Measurements from ENCODE around the gene MYLK4. TPM values are rescaled to one million over a fixed set of nuclear protein-coding genes. Genes with fewer than 3 reads are reported as not detected.

The MYLK4 gene
- total RNA-seq, 1 experiment from 2014 or later, result 0.93 TPM

DNA sequence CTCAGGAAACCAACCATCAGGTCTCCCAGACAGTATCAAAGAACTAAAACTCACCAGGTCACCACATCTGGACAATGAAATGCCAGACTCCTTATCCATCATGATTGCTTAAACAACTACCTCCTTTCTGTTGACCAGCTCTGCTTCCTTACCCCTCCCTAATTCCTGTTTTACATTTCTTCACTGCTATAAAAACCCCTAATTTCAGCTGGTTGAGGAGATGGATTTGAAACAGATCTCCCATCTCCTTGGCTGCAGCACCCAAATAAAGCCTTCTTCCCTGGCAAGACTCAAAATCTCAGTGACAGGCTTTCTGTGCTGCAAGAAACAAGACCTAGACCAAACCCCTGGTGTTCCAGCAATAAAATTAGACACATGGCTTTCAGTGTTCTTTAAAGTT lies 40.3 kb downstream of the MYLK4 start:
- DNase-seq (ENCODE audit: unreplicated experiment), result no peak
- Mint-ChIP-seq H3K9me3 (ENCODE audit: unreplicated experiment) (peaks cover 24% of the 10 kb centered on the region), H3K27me3 (ENCODE audit: insufficient read depth, unreplicated experiment) (no peaks in the 10 kb centered on the region), H3K4me1 (ENCODE audit: insufficient read depth, unreplicated experiment) (peaks cover 19% of the 10 kb centered on the region), H3K4me3 (ENCODE audit: unreplicated experiment) (no peak overlapping the region), H3K36me3 (ENCODE audit: insufficient read depth, unreplicated experiment) (no peaks in the 10 kb centered on the region), H3K27ac (ENCODE audit: low read depth, unreplicated experiment) (no peak overlapping the region)
- intact Hi-C loops (cut with micrococcal nuclease), result no loop called here
- CTCF ChIA-PET, result interaction anchor here (0.9 kb wide), 1 partner anchor 504 kb away, joined by 4 read pairs; no protein-coding TSS in a partner anchor
- TF ChIP-seq, protein P1, sequence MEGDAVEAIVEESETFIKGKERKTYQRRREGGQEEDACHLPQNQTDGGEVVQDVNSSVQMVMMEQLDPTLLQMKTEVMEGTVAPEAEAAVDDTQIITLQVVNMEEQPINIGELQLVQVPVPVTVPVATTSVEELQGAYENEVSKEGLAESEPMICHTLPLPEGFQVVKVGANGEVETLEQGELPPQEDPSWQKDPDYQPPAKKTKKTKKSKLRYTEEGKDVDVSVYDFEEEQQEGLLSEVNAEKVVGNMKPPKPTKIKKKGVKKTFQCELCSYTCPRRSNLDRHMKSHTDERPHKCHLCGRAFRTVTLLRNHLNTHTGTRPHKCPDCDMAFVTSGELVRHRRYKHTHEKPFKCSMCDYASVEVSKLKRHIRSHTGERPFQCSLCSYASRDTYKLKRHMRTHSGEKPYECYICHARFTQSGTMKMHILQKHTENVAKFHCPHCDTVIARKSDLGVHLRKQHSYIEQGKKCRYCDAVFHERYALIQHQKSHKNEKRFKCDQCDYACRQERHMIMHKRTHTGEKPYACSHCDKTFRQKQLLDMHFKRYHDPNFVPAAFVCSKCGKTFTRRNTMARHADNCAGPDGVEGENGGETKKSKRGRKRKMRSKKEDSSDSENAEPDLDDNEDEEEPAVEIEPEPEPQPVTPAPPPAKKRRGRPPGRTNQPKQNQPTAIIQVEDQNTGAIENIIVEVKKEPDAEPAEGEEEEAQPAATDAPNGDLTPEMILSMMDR (IDR thresholded peaks at IDR 0.05; ENCODE audit: unreplicated experiment), result no peak
- POLR2A ChIA-PET, result interaction anchor here (1.1 kb wide), 1 partner anchor 50 kb away, joined by 3 read pairs; no protein-coding TSS in a partner anchor
- no TSS peak for BruUV-seq (replicated peaks)

DNA sequence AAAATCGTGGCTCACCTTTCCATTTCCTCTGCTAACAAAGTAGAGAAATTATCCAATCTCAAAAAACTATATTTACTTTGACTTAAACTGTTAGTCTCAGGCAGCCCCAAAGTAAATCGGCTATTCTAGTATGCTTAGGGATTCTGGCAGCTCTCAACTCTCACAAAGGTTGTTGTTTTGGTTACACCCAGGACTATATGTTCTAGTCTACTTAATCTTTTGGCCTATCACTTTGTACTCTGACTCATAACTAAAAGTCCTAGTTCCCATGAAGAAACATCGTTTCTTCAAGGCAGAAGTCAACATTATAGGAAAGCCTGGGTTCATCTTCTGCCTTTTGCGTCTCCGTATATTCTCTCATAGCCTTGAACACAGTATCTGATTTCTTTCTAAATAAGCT lies 42.3 kb downstream of the MYLK4 start:
- no peaks in the 10 kb centered on the region for H3K27me3 Mint-ChIP-seq (ENCODE audit: insufficient read depth, unreplicated experiment)
- POLR2A ChIA-PET, result interaction anchor here (0.6 to 1.2 kb wide), 4 partner anchors 64 to 1110 kb away, joined by 3 read pairs; no protein-coding TSS in a partner anchor
- CTCF ChIA-PET, result no interaction called here
- peaks cover 24% of the 10 kb centered on the region for H3K9me3 Mint-ChIP-seq (ENCODE audit: unreplicated experiment)
- intact Hi-C loops (cut with micrococcal nuclease), result no loop called here
- TF ChIP-seq, protein P1 (IDR thresholded peaks at IDR 0.05; ENCODE audit: unreplicated experiment), result no peak
- no peak for DNase-seq (ENCODE audit: unreplicated experiment)
- no peak overlapping the region for H3K4me3 Mint-ChIP-seq (ENCODE audit: unreplicated experiment)
- H3K36me3 Mint-ChIP-seq (ENCODE audit: insufficient read depth, unreplicated experiment), result no peaks in the 10 kb centered on the region
- H3K27ac Mint-ChIP-seq (ENCODE audit: low read depth, unreplicated experiment), result peak overlapping the region; percentile 91
- no TSS peak for BruUV-seq (replicated peaks)
- peaks cover 10% of the 10 kb centered on the region for H3K4me1 Mint-ChIP-seq (ENCODE audit: insufficient read depth, unreplicated experiment)

DNA sequence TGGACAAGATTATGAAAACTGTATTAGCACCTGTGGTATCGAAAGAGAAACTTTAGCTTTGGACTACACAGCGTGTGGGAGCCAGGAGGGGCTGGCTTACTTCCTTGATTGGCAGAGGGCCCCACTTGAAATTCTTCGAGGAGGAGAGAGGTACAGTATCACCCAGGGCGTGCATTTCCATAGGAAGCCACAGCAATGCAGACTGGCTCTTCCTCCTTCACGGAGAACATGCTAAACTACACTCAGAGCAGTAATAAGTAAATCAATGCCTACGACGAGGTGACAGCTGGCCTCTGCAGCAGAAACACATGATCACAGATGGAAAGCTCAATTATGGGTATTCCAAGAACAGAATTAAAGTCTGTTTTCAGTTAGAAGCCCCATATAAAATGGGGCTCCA lies 44.2 kb downstream of the MYLK4 start:
- no peak for DNase-seq (ENCODE audit: unreplicated experiment)
- peaks cover 24% of the 10 kb centered on the region for H3K9me3 Mint-ChIP-seq (ENCODE audit: unreplicated experiment)
- ChIA-PET CTCF (interaction anchor here (2.0 kb wide), 1 partner anchor 11 kb away, joined by 8 read pairs; no protein-coding TSS in a partner anchor), POLR2A (no interaction called here)
- no TSS peak for BruUV-seq (replicated peaks)
- no peak overlapping the region for H3K4me3 Mint-ChIP-seq (ENCODE audit: unreplicated experiment)
- H3K36me3 Mint-ChIP-seq (ENCODE audit: insufficient read depth, unreplicated experiment), result no peaks in the 10 kb centered on the region
- intact Hi-C loops (cut with micrococcal nuclease), result no loop called here
- no peak overlapping the region for H3K27ac Mint-ChIP-seq (ENCODE audit: low read depth, unreplicated experiment)
- TF ChIP-seq, protein P1 (IDR thresholded peaks at IDR 0.05; ENCODE audit: unreplicated experiment), result no peak
- peaks cover 10% of the 10 kb centered on the region for H3K4me1 Mint-ChIP-seq (ENCODE audit: insufficient read depth, unreplicated experiment)
- no peaks in the 10 kb centered on the region for H3K27me3 Mint-ChIP-seq (ENCODE audit: insufficient read depth, unreplicated experiment)

DNA sequence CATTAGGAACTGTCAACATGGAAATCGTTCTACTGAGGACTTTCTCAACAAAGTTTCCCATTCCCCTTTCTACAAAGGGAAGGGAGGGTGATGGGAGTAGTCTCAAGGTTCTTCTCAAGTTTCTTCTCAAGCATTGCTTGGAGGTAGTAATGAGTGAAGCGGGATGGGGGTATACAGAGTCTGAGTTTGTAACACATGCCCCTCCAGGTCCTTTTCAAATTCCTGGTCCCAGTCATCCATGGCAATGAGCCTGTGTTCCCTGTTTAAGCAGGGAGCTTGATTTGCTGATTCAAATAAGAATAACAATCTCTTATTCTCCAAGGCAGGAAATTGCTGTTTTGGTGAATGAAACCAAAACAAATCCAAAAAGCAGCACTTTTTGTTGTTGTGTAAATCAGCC lies 45.5 kb downstream of the MYLK4 start:
- ChIA-PET POLR2A (no interaction called here), CTCF (interaction anchor here (2.0 kb wide), 1 partner anchor 10 kb away, joined by 8 read pairs; no protein-coding TSS in a partner anchor)
- Mint-ChIP-seq H3K9me3 (ENCODE audit: unreplicated experiment) (peaks cover 19% of the 10 kb centered on the region), H3K27me3 (ENCODE audit: insufficient read depth, unreplicated experiment) (no peaks in the 10 kb centered on the region), H3K4me1 (ENCODE audit: insufficient read depth, unreplicated experiment) (peaks cover 10% of the 10 kb centered on the region), H3K36me3 (ENCODE audit: insufficient read depth, unreplicated experiment) (no peaks in the 10 kb centered on the region), H3K27ac (ENCODE audit: low read depth, unreplicated experiment) (no peak overlapping the region), H3K4me3 (ENCODE audit: unreplicated experiment) (no peak overlapping the region)
- intact Hi-C loops (cut with micrococcal nuclease), result no loop called here
- TF ChIP-seq, protein P1 (IDR thresholded peaks at IDR 0.05; ENCODE audit: unreplicated experiment), result no peak
- no peak for DNase-seq (ENCODE audit: unreplicated experiment)
- no TSS peak for BruUV-seq (replicated peaks)
